HG03565 (cell line): ENCODE data around the gene BCKDK.

ENCODE experiments used
- ATAC-seq: cut with Tn5 transposase; IDR thresholded peaks from one replicate; pipeline ENCODE4 v1.9.1; 2021; ENCODE audit warnings: mild to moderate bottlenecking, moderate library complexity; ENCODE audit not compliant: unreplicated experiment

BCKDK gene

DNA sequence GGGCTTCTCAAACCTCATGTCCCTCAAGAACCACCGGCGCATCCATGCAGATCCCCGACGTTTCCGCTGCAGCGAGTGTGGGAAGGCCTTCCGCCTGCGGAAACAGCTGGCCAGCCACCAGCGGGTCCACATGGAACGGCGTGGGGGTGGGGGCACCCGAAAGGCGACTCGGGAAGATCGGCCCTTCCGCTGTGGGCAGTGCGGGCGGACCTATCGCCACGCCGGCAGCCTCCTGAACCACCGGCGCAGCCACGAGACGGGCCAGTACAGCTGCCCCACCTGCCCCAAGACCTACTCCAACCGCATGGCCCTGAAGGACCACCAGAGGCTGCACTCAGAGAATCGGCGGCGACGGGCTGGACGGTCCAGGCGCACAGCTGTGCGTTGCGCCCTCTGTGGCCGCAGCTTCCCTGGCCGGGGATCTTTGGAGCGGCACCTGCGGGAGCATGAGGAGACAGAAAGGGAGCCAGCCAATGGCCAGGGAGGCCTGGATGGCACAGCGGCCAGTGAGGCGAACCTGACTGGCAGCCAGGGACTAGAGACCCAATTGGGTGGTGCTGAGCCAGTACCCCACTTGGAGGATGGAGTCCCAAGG is 28.1 kb upstream of the BCKDK start:
- ATAC-seq = no peak

DNA sequence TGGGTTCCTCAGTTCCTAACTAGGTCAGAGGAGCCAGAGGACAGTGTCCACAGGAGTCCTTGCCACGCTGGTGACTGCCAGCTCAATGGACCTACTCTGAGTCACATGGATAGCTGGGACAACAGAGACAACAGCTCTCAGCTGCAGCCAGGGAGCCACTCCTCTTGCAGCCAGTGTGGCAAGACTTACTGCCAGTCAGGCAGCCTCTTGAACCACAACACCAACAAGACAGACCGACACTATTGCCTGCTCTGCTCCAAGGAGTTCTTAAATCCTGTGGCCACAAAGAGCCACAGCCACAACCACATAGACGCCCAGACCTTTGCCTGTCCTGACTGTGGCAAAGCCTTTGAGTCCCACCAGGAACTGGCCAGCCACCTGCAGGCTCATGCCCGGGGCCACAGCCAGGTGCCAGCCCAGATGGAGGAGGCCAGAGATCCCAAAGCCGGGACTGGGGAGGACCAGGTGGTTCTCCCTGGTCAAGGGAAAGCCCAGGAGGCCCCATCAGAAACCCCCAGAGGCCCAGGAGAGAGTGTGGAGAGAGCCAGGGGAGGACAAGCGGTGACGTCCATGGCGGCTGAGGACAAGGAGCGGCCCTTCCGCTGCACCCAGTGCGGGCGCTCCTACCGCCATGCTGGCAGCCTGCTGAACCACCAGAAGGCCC is 27.3 kb upstream of the BCKDK start:
- no peak for ATAC-seq

DNA sequence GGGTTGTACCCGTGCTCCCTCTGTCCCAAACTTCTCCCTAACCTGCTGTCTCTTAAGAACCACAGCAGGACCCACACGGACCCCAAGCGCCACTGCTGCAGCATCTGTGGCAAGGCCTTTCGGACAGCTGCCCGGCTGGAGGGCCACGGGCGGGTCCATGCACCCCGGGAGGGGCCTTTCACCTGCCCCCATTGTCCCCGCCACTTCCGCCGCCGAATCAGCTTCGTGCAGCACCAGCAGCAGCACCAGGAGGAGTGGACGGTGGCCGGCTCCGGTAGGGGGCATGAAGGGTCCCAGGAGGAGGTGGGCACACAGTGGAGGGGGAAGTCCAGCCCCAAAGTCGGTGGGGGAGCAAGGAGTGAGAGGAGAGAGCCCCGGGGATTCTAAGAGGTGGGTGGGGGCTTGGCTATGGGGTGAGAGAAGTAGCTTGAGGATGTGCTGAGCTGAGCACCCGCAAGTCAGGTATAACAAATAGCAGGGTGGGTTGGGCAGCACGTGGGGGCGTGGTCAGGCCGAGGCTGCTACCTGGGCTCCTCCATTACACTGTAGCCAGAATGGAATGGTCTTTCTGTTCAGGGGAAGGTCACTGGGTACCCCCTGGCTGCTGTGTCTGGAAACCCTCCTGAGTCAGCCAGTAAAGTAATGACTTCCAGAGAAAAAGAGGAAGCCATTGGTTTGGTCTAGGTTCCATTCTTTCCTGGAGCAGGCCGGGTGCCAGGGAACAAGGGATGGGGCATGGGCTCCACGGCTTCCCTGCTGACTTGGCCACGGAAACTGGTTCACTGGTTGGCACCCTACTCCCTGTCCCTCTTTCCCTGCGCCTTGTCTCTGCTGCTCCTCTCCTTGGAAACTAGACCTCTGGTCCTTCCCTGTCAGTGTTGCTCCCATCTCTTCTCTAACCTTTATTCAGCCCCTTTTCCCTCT is 26.5 kb upstream of the BCKDK start:
- no peak for ATAC-seq

DNA sequence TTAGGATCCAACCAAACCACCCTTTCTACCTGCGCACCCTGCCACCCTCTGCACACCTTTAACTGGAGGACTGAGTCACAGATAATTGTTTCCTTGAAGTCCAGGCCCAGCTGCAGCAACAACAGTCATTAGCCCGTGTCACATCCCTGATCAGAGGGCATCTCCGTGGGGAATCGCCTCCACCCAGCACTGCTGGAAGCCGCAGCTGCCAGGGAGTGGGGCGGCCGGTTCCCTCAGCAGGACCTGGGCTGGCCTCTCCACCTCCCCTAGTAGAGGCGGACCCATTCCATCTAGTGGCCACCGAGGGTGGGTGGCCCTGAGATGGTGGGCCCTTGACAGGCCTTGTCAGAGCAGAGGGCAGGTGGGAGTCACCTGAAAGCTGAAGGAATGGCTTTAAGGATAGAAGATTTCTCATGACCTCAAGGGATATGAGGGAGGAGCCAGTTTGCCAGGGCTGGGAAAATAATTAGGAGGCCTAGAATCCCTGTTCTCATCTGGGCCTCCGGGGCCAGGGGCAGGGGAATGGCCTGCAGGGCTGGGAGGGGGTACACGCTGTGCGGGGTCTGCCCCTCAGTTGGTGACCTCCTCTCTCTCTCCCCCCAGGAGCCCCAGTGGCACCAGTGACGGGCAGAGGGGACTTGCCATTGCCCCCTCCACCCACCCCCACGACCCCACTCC is 25.7 kb upstream of the BCKDK start:
- no peak for ATAC-seq

DNA sequence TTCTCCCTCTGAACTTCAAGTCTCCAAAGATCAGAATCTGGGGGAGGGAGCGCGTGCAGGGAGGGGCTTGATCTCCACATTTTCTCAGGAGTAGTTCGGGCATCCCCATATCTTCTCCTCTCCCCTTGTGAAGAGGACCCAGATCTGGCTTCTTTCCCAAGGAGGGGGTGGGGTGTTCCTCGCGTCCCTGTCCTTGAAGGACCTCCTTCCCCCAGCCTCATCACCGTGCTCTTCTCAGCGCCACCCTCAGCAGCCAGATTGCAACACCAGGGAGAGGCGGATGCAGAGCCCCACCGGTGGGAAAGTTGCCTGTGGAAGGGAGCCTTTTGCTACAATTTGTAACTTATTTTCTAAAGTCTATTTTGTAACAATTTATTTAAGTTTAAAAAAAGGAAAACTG is 25.1 kb upstream of the BCKDK start:
- ATAC-seq = no peak

DNA sequence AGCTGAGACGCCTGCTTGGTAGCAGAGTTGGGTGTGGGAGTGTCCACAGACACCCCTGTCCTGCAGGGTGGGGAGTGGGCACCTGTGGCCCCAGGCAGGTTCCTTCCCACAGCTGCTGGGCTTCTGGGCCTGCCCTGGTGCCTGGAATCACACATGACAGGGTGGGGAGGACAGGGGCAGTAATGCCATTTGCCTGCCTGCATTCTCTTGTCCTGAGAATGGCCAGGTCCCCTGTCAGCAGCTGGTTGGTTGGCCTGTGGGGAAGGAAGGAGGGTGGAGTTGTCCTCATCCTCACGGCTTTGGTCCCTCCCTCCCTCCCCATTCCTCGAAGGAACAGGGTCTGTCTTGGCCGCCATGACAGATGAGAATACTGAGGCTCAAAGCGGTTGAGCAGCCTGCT is 24.6 kb upstream of the BCKDK start:
- ATAC-seq = no peak

DNA sequence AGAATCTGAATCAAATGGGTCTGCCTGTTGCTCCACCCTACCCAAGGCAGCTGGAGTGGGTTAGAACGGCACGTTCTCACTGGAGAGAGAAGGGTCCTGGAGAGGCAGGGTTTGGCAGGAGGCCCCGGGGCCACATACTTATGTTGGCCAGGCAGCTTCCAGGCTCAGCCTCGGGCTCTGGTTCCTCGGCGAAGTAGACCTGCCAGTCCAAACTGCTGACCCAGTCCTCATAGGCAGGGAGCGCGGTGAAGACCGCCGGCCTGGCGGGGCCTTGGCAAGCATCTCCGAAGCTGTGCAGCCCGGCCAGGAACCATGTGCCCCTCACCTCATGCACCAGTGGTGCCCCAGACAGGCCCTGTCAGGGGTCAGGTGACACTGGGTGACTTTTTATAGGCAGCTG is 24.2 kb upstream of the BCKDK start:
- no peak for ATAC-seq

DNA sequence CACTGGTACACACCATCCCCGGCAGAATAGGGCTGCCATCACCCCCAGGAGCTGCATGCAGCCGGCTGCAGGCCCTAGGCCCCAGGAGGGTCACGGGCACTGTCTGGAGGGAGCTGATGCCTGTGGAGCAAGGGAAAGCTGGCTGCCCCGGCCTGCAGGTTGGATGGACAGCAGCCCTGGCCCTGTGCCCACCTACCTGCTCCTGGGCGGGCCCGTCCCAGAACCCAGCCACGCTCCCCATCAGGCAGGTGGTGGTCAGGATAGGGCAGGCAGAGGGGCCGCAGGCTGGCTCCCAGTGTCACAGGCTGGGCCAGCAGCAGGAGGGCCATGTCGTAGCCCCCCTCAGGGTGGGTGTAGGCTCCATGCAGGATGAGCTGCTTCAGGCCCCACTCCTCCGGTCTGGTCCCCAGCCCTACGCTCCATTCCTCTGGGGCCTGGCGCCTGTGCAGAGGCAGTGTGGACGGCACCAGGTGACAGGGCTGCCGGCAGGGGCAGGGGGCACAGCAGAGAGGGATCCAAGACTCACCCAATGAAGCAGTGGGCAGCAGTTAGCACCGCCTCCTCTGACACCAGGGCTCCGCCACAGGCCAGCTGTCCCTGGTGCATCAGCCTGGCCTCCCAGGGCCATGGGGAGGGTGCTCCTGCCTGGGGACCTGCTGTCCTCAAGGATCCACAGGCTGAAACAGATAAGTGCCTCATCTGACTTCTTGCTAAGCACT is 23.4 kb upstream of the BCKDK start:
- no peak for ATAC-seq

DNA sequence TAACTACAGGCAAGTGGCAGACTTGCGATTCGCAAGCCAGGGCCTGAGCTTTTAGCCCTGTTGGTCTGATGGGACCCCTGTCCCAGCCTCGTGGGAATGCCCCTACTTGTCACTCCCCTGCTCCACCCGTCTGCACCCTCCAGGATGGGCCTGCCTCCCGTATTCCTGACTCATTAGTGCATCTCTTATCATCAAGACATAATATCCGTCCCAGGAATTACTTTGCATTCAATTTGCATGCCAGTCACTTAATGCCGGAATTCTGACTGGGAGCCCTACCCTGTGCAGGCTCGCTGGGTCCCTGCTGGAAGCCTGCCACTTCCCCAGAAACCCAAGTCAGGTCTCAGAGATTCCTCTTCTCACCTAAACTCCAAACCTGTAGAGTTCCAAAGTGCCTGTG is 22.8 kb upstream of the BCKDK start:
- no peak for ATAC-seq

DNA sequence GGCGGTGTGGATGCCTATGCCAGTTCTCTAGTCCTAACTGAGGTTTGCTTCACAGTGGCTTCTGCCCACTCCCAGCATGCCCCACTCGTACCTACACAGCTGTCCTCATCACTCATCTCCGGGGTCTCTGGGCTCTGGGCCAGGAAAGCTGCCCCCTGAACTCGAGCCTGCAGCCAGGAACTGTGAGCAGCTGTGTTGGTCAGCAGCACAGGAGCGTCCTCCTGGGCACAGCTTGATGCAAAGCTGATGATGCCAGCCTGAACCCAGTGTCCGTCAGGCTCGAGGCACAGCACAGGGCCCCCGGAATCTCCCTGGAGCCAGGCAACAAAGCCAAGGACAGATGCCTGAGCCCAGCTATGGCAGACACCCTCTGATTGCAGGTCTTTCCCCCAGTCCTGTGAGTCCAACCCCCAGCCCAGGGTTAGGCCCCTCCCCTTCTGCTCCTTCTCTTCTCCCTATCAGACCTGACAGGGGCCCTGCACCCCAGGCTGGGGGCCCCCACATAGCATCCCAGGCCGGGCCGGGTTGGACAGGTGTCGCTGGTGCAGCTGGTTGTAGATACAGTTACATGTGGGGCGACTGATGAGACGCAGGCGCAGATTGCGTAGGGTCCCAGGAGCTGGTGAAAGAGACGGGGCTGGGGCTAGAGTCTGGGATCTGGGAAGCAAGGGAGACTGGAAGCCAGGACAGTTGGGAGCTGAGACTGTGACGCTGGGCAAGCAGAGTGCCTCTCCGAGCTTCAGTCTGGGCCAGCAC is 22.1 kb upstream of the BCKDK start:
- ATAC-seq = no peak

DNA sequence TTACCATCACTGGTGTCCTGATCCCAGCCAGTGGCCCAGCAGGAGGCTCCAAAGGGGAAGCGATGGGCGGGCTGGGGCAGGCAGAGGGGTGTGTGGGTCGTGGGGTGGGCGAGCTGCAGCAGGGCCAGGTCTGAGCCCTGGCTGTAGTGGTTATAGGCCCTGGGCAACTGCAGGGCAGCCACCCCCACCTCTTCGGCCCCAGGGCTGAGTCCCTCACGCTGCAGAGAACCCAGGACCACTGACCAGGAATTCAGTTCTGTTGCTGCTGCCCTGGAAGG is 21.6 kb upstream of the BCKDK start:
- ATAC-seq = no peak

DNA sequence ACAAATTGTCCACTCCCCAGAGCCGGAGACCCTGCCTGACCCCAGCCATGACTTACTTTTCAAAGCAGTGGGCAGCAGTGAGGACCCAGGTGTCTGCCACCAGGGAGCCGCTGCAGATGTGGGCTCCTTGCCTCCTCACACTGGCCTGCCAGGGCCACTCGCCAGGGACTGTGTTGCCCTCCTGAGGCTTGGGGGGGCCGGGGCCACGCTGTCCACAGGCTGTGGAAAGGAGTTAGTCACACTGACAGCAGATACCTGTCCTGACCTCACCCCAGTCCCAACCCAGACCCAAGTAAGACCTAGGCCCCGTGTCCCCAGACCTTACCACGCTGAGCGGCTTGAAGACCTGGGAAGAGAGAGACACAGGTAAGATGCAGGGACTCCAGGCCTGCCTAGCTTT is 20.7 kb upstream of the BCKDK start:
- ATAC-seq = no peak

DNA sequence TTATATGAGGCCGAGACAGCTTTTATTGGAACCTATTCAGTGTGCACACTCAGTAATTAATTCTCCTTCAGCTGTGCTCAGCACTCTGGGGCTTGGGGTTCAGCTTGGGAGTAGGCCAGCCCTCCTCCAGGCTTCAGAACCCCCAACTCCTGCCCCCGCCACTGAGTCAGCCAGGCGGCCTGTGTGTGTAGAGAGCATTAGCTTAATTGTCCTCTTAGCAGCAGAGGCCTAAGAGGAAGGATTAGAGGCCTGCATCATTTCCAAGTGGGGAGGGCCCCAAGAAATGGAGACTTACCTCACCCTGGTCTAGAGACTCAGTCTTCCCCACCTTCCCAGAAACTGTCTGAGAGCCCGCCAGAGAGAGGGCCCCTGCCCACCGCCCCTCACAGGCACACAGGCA is 20.2 kb upstream of the BCKDK start:
- ATAC-seq = no peak

DNA sequence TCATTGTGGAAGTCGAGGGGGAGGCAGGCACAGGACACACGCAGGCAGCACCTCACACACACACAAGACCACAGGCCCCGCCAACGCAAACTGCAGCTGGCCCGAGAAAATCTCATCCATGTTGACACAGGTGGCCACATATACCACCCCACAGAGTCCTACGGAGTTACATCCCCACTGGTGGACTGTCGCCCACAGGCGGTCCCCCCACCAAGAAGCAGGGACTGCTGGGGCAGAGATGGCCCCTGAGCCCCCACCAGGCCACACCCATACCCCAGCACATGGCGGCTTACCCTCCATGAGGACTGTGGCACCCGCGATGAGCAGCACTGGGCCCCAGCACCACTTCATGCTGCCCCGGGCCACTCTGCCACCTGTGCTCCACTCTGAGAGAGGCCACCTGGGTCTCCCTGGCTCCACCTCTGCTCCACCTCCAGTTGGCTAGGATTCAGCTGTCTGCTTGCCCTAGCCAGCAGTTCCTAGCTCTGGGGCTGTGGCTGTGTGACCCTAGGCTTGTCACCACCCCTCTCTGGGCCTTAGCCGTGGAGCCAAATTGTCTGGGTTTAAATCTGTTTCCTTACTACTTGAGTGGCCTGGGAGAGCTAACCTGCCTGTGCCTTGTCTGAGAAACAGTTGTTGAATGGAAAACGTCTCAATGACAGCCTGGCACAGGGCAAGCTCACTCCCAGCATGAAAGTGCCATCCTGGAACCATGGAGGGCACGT is 19.6 kb upstream of the BCKDK start, which contains the start of gene PRSS53:
Gene PRSS53, minus strand, starts transcription at position 485 of the 725 bp plus-strand sequence. Its CDS starts 134 bp downstream, at position 351.
- no peak for ATAC-seq

DNA sequence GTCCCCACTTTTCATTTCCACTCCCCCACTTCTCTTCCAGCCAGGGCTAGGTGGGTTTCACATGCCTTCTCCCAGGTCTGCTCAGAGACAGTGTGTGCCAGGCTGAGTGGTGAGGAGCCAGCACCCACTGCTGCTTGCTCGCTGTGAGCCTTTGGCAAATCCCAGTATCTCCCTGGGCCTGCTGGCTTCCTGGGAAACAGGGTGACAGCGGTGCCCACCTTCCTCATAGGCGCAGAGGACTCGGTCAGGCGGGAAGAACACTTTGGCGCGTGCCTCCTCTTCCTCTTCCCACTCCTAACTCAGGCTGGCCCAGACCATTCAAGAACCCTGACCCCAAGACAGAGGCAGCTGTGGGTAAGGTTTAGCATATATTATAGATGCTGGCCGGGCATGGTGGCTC is 19.0 kb upstream of the BCKDK start:
- ATAC-seq = no peak

DNA sequence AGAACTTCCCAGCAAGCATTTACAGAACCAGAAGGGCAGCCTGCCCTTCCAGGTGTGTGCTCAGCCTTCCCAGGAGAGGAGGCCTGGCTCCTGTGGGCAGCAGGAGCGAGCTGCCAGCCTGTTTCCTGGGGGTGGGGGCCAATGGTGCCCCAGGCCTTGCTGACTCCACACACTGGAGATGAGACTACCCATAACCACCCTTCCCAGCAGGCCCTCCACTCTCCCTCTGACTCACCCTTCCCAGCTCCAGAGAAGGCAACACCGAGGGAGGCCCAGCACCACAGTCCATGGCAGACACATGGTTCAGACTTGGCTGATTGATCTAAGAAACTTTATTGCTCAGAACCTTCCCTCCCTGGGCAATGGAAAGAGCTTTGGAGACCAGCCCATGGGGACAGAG is 17.6 kb upstream of the BCKDK start:
- ATAC-seq = no peak

DNA sequence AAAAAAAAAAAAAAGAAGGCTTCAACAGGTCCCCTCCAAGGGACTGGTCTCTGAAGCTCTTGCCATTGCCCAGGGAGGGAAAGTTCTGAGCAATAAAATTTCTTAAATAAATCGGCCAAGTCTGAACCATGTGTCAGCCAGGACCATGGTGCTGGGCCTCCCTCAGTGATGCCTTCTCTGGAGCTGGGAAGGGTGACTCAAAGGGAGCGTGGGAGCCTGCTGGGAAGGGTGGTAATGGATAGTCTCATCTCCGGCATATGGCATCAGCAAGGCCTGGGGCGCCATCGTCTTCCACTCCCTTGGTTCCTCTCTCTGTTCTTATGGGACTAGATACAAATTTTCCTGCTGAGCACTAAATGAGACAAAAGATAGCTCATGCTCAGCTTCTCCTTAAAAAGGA is 15.9 kb upstream of the BCKDK start:
- ATAC-seq = no peak

DNA sequence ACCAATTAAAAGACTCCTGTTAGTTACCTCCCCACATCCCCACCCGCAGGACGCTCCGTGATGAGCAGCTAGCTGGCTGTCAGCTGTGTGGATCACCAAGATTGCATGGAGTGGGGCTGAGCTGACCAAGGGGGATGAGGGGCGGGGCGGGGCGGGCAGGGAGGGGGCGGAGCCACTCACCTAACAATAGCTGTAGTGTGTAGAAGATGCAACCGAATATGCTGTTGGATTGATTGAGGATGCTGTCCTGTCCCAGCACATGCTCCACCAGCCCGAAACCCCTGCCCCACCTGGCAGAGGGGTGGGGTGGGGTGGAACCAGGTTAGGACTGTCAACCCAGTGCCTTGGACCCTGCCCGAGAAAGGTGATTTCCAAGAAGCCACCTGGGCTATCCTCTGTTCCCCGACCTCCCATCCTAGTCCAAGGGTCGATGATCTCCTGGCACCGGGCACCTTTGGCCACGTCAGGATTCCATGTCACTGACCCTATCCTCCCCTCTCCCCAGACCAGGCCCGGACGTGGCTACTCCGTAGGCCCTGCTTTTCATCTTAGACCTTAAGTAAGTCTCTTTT is 15.0 kb upstream of the BCKDK start:
- ATAC-seq = no peak

DNA sequence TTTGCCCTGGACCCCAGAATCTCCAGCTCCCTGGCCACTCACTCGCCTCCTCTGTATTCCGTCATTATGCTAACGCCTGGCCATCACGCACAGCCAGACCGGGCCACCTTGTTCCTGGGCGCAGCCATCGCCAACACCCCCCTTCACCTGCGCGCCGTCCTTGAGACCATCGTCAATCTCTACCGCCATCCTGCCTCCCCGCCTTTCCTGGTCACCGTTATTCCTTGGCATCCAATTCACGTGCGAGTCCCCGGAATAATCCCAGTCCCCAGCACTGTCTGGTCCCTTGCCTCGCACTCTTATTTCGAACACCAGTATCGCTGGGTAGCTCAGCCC is 14.1 kb upstream of the BCKDK start:
- no peak for ATAC-seq
